Naive B cell (primary cell): ENCODE measurements around the gene CDS2. TPM values are rescaled to one million over a fixed set of nuclear protein-coding genes. Genes with fewer than 3 reads are reported as not detected.

Experiments used
- ATAC-seq, 2 donors: fragments of 150-1000 bp; cut with Tn5 transposase; 2 replicates each; pipeline ENCODE4 v1.10.0; 2021; ENCODE audit warnings: low read depth in 2 of 2, mild to moderate bottlenecking in 2 of 2, moderate library complexity in 2 of 2
- DNase-seq: peaks from one replicate; pipeline ENCODE4 v3.0.0; 2022
- H3K27ac Mint-ChIP-seq, 6 donors: one replicate each; pipeline ENCODE4 v1.8.0; 2020 to 2022; ENCODE audit warnings: mild to moderate bottlenecking in 6 of 6, mixed read lengths in 6 of 6, moderate library complexity in 5 of 6, inconsistent platforms in 2 of 6
- H3K27me3 Mint-ChIP-seq, 3 donors: one replicate each; pipeline ENCODE4 v1.8.0; 2021 to 2022; ENCODE audit warnings: mixed read lengths in 3 of 3, mild to moderate bottlenecking in 1 of 3
- H3K36me3 Mint-ChIP-seq, 2 donors: one replicate each; pipeline ENCODE4 v1.8.0; 2020 to 2022; ENCODE audit warnings: mixed read lengths in 2 of 2, inconsistent platforms in 1 of 2, mild to moderate bottlenecking in 1 of 2
- H3K4me1 Mint-ChIP-seq, 3 donors: one replicate each; pipeline ENCODE4 v1.8.0; 2020 to 2022; ENCODE audit warnings: mixed read lengths in 3 of 3, inconsistent platforms in 1 of 3, mild to moderate bottlenecking in 1 of 3, moderate library complexity in 1 of 3
- H3K4me3 Mint-ChIP-seq, 8 donors: one replicate each; pipeline ENCODE4 v1.8.0; 2020 to 2022; ENCODE audit warnings: mild to moderate bottlenecking in 8 of 8, mixed read lengths in 8 of 8, moderate library complexity in 8 of 8, inconsistent platforms in 2 of 8
- H3K9me3 Mint-ChIP-seq, 7 donors: one replicate each; pipeline ENCODE4 v1.8.0; 2020 to 2022; ENCODE audit warnings: mixed read lengths in 7 of 7, mild to moderate bottlenecking in 5 of 7, inconsistent platforms in 2 of 7, moderate library complexity in 1 of 7
- polyA plus RNA-seq, 6 donors: library from polyadenylated mRNA; unstranded; fragments of 300-500 nt; fragmentation: Illumina TruSeq; gene quantifications; one replicate each; pipeline ENCODE4 v1.2.3, GENCODE V29; 2021; ENCODE audit warnings: low read depth in 6 of 6

The CDS2 gene
- polyA plus RNA-seq, 6 donors from 2014 or later, result 41.0 to 73.4 (median 50.4) TPM

- ATAC-seq (no peak), DNase-seq (no peak)
- Mint-ChIP-seq H3K4me3 (no peak overlapping the region), H3K36me3 (no peaks in the 10 kb centered on the region), H3K4me1 (peaks cover 3 to 5% (median 4%) of the 10 kb centered on the region in 3 donors), H3K27ac (peak overlapping the region in 1 of 6 donors; percentile 3), H3K9me3 (no peaks in the 10 kb centered on the region), H3K27me3 (no peaks in the 10 kb centered on the region)
Observed at GRCh38 chr20:5197270-5197827, 70.5 kb downstream of the CDS2 start.

GRCh38 chr20:5197847-5198650 lies 71.2 kb downstream of the CDS2 start:
- Mint-ChIP-seq H3K4me3 (peak overlapping the region in 1 of 8 donors; percentile 43), H3K27me3 (no peaks in the 10 kb centered on the region), H3K9me3 (no peaks in the 10 kb centered on the region), H3K36me3 (no peaks in the 10 kb centered on the region), H3K4me1 (peaks cover 0 to 10% (median 0%) of the 10 kb centered on the region in 3 donors), H3K27ac (peak overlapping the region in 3 of 6 donors; percentile 3 to 62 (median 29))
- DNase-seq (no peak), ATAC-seq (no peak)

- Mint-ChIP-seq H3K4me1 (peaks cover 0 to 10% (median 0%) of the 10 kb centered on the region in 3 donors), H3K4me3 (no peak overlapping the region), H3K9me3 (no peaks in the 10 kb centered on the region), H3K27me3 (no peaks in the 10 kb centered on the region), H3K36me3 (no peaks in the 10 kb centered on the region), H3K27ac (peak overlapping the region in 3 of 6 donors; percentile 54 to 78 (median 57))
- ATAC-seq, result no peak
- no peak for DNase-seq
Observed at GRCh38 chr20:5198651-5198924, 71.8 kb downstream of the CDS2 start.

GRCh38 chr20:5203380-5203779 lies 76.6 kb downstream of the CDS2 start:
- DNase-seq (no peak), ATAC-seq (no peak)
- Mint-ChIP-seq H3K9me3 (no peaks in the 10 kb centered on the region), H3K4me3 (peak overlapping the region in 1 of 8 donors; percentile 30), H3K4me1 (peaks cover 5 to 12% (median 6%) of the 10 kb centered on the region in 3 donors), H3K36me3 (no peaks in the 10 kb centered on the region), H3K27ac (peak overlapping the region in 1 of 6 donors; percentile 53), H3K27me3 (no peaks in the 10 kb centered on the region)

GRCh38 chr20:5205348-5206210 lies 78.8 kb downstream of the CDS2 start:
- H3K36me3 Mint-ChIP-seq, result peaks cover 7 to 8% of the 10 kb centered on the region in 2 donors
- ATAC-seq (peak; percentile 90 to 94), DNase-seq (peak; percentile 40)
- H3K27me3 Mint-ChIP-seq, result no peaks in the 10 kb centered on the region
- peaks cover 0 to 2% (median 0%) of the 10 kb centered on the region in 7 donors for H3K9me3 Mint-ChIP-seq
- H3K4me1 Mint-ChIP-seq, result peaks cover 5 to 12% (median 6%) of the 10 kb centered on the region in 3 donors
- H3K27ac Mint-ChIP-seq, result peak overlapping the region in 2 of 6 donors; percentile 52 to 75
- H3K4me3 Mint-ChIP-seq, result peak overlapping the region in 1 of 8 donors; percentile 68

GRCh38 chr20:5207138-5207537 lies 80.3 kb downstream of the CDS2 start:
- Mint-ChIP-seq H3K4me3 (no peak overlapping the region), H3K36me3 (peaks cover 7 to 8% of the 10 kb centered on the region in 2 donors), H3K9me3 (peaks cover 0 to 2% (median 0%) of the 10 kb centered on the region in 7 donors), H3K27me3 (no peaks in the 10 kb centered on the region), H3K27ac (no peak overlapping the region), H3K4me1 (peaks cover 5 to 12% (median 6%) of the 10 kb centered on the region in 3 donors)
- ATAC-seq (no peak), DNase-seq (no peak)

GRCh38 chr20:5211803-5212714 lies 85.3 kb downstream of the CDS2 start:
- ATAC-seq, result no peak
- peaks cover 0 to 2% (median 0%) of the 10 kb centered on the region in 7 donors for H3K9me3 Mint-ChIP-seq
- H3K4me1 Mint-ChIP-seq, result peaks cover 0 to 7% (median 0%) of the 10 kb centered on the region in 3 donors
- peaks cover 7 to 8% of the 10 kb centered on the region in 2 donors for H3K36me3 Mint-ChIP-seq
- DNase-seq, result no peak
- no peak overlapping the region for H3K4me3 Mint-ChIP-seq
- H3K27me3 Mint-ChIP-seq, result no peaks in the 10 kb centered on the region
- no peak overlapping the region for H3K27ac Mint-ChIP-seq

GRCh38 chr20:5212907-5213487 lies 86.2 kb downstream of the CDS2 start:
- Mint-ChIP-seq H3K4me3 (no peak overlapping the region), H3K27ac (peak overlapping the region in 1 of 6 donors; percentile 48), H3K27me3 (no peaks in the 10 kb centered on the region), H3K9me3 (peaks cover 0 to 2% (median 0%) of the 10 kb centered on the region in 7 donors), H3K36me3 (peaks cover 7 to 8% of the 10 kb centered on the region in 2 donors), H3K4me1 (peaks cover 0 to 7% (median 0%) of the 10 kb centered on the region in 3 donors)
- no peak for DNase-seq
- ATAC-seq, result no peak

GRCh38 chr20:5214826-5215225 lies 88.0 kb downstream of the CDS2 start:
- Mint-ChIP-seq H3K4me1 (peaks cover 0 to 7% (median 0%) of the 10 kb centered on the region in 3 donors), H3K9me3 (no peaks in the 10 kb centered on the region), H3K27ac (peak overlapping the region in 1 of 6 donors; percentile 38), H3K27me3 (no peaks in the 10 kb centered on the region), H3K36me3 (no peaks in the 10 kb centered on the region), H3K4me3 (no peak overlapping the region)
- no peak for ATAC-seq
- DNase-seq, result no peak

GRCh38 chr20:5215672-5216304 lies 89.0 kb downstream of the CDS2 start:
- no peak for DNase-seq
- H3K36me3 Mint-ChIP-seq, result no peaks in the 10 kb centered on the region
- H3K27ac Mint-ChIP-seq, result no peak overlapping the region
- no peaks in the 10 kb centered on the region for H3K27me3 Mint-ChIP-seq
- H3K4me3 Mint-ChIP-seq, result no peak overlapping the region
- H3K4me1 Mint-ChIP-seq, result peaks cover 0 to 7% (median 0%) of the 10 kb centered on the region in 3 donors
- ATAC-seq, result no peak
- no peaks in the 10 kb centered on the region for H3K9me3 Mint-ChIP-seq

GRCh38 chr20:5216663-5217062 lies 89.9 kb downstream of the CDS2 start:
- no peaks in the 10 kb centered on the region for H3K9me3 Mint-ChIP-seq
- H3K27ac Mint-ChIP-seq, result no peak overlapping the region
- no peaks in the 10 kb centered on the region for H3K27me3 Mint-ChIP-seq
- H3K4me1 Mint-ChIP-seq, result peaks cover 0 to 7% (median 0%) of the 10 kb centered on the region in 3 donors
- no peak overlapping the region for H3K4me3 Mint-ChIP-seq
- DNase-seq, result no peak
- H3K36me3 Mint-ChIP-seq, result no peaks in the 10 kb centered on the region
- no peak for ATAC-seq

GRCh38 chr20:5217616-5218015 lies 90.8 kb downstream of the CDS2 start:
- Mint-ChIP-seq H3K27me3 (no peaks in the 10 kb centered on the region), H3K4me3 (no peak overlapping the region), H3K9me3 (no peaks in the 10 kb centered on the region), H3K4me1 (peaks cover 0 to 7% (median 0%) of the 10 kb centered on the region in 3 donors), H3K27ac (no peak overlapping the region), H3K36me3 (no peaks in the 10 kb centered on the region)
- no peak for ATAC-seq
- DNase-seq, result no peak
